Vagina (tissue), 2 donors: ENCODE data around the gene IL4. TPM values are rescaled to one million over a fixed set of nuclear protein-coding genes. Genes with fewer than 3 reads are reported as not detected.

Source experiments
- DNase-seq, 2 donors: peaks; one replicate each; pipeline ENCODE4 v3.0.0-alpha.2; 2017; ENCODE audit errors: extremely low spot score in 2 of 2
- H3K27ac ChIP-seq: fragments of 200-600 bp; sonication (generic); one replicate; pipeline ENCODE4 v1.5.1; 2019
- H3K27me3 ChIP-seq: fragments of 200-600 bp; sonication (generic); one replicate; pipeline ENCODE4 v1.5.1; 2019
- H3K36me3 ChIP-seq, 2 donors: fragments of 200-600 bp; sonication (generic); one replicate each; pipeline ENCODE4 v1.5.1; 2017 to 2019
- H3K4me1 ChIP-seq: fragments of 200-600 bp; sonication (generic); one replicate; pipeline ENCODE4 v1.5.1; 2019
- H3K4me3 ChIP-seq, 2 donors: fragments of 200-600 bp; sonication (generic); 1 replicate in 1 of 2; 2 replicates in 1 of 2; pipeline ENCODE4 v1.5.1; 2016 to 2019
- H3K9me3 ChIP-seq: fragments of 200-600 bp; sonication (generic); one replicate; pipeline ENCODE4 v1.5.1; 2019
- CTCF ChIP-seq, 3 experiments: fragments of 450-650 bp in 2 of 3; fragments of 200-600 bp in 1 of 3; sonication (generic) in 1 of 3; IDR thresholded peaks; one replicate each; pipeline ENCODE4 v1.5.1; 2017 to 2019; ENCODE audit warnings: antibody characterized with exemption in 3 of 3, mild to moderate bottlenecking in 2 of 3, moderate library complexity in 2 of 3
- POLR2A ChIP-seq, 2 donors: fragments of 450-650 bp; IDR thresholded peaks; one replicate each; pipeline ENCODE4 v1.6.1; 2017; ENCODE audit warnings: antibody characterized with exemption in 2 of 2, mild to moderate bottlenecking in 2 of 2, moderate library complexity in 2 of 2
- POLR2AphosphoS5 ChIP-seq, 2 donors: sonication (generic); formaldehyde crosslinking; IDR thresholded peaks; one replicate each; pipeline ENCODE4 v1.9.0; 2017; ENCODE audit warnings: antibody characterized with exemption in 2 of 2, mild to moderate bottlenecking in 2 of 2, low read depth in 1 of 2; ENCODE audit not compliant: insufficient read depth in 1 of 2
- intact Hi-C: fragments of 100-400 bp; cut with DNase I; formaldehyde crosslinking; loops from one replicate; pipeline ENCODE4 v1.15.1; 2023
- total RNA-seq: library from RNA; depleted of rRNA; stranded (reverse); fragments of >200 nt; gene quantifications from one replicate; pipeline ENCODE4 v1.2.3, GENCODE V29; 2016

The IL4 gene
- total RNA-seq, 1 donor from 2014 or later: not detected

GRCh38 chr5:132635873-132636272 is 37.9 kb upstream of the IL4 start:
- intact Hi-C loops: no loop called here
- TF ChIP-seq POLR2AphosphoS5 (IDR thresholded peaks at IDR 0.05; ENCODE audit: insufficient read depth in 1 of 2, low read depth in 1 of 2) (no peak), CTCF (IDR thresholded peaks at IDR 0.05) (no peak), POLR2A (IDR thresholded peaks at IDR 0.05) (no peak)
- no peaks in the 10 kb centered on the region for H3K9me3 ChIP-seq
- no peaks in the 10 kb centered on the region for H3K4me1 ChIP-seq
- DNase-seq: no peak
- H3K27ac ChIP-seq: no peak overlapping the region
- H3K36me3 ChIP-seq: peaks cover 0 to 41% of the 10 kb centered on the region in 2 donors
- H3K4me3 ChIP-seq: no peak overlapping the region
- H3K27me3 ChIP-seq: no peaks in the 10 kb centered on the region

GRCh38 chr5:132637241-132637640 is 36.5 kb upstream of the IL4 start:
- Histone ChIP-seq H3K9me3 (no peaks in the 10 kb centered on the region), H3K27me3 (no peaks in the 10 kb centered on the region), H3K4me1 (no peaks in the 10 kb centered on the region), H3K36me3 (peaks cover 0 to 55% of the 10 kb centered on the region in 2 donors), H3K4me3 (no peak overlapping the region), H3K27ac (no peak overlapping the region)
- DNase-seq: no peak
- TF ChIP-seq POLR2A (IDR thresholded peaks at IDR 0.05) (no peak), CTCF (IDR thresholded peaks at IDR 0.05) (no peak), POLR2AphosphoS5 (IDR thresholded peaks at IDR 0.05; ENCODE audit: insufficient read depth in 1 of 2, low read depth in 1 of 2) (no peak)
- intact Hi-C loops: no loop called here

DNA sequence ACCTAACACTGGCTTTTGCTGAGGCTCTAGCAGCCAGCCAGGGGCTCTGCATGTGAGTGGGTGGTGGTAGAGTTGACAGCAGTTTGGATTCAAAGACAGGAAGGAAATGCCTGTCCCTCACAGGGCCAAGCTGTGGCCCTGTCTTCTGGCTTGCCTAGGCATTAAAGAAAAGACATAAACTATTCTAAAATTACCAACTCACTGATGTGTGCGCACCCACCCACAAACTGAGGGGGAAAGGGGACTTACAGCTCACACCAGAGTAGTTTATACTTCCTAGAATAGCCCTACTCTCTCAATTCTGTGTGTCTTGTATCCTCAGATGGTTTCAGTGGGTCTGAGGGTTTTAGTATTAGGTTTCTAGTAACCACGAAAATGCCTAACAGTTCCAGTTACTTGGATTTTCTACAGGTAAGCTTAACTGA is 34.1 kb upstream of the IL4 start:
- H3K4me3 ChIP-seq: no peak overlapping the region
- no peaks in the 10 kb centered on the region for H3K4me1 ChIP-seq
- H3K36me3 ChIP-seq: peaks cover 0 to 63% of the 10 kb centered on the region in 2 donors
- no peaks in the 10 kb centered on the region for H3K27me3 ChIP-seq
- no peak overlapping the region for H3K27ac ChIP-seq
- H3K9me3 ChIP-seq: no peaks in the 10 kb centered on the region
- intact Hi-C loops: no loop called here
- no peak for DNase-seq
- TF ChIP-seq POLR2AphosphoS5 (IDR thresholded peaks at IDR 0.05; ENCODE audit: insufficient read depth in 1 of 2, low read depth in 1 of 2): no peak

GRCh38 chr5:132640613-132641012 is 33.2 kb upstream of the IL4 start:
- Histone ChIP-seq H3K27ac (no peak overlapping the region), H3K36me3 (peaks cover 0 to 63% of the 10 kb centered on the region in 2 donors), H3K9me3 (no peaks in the 10 kb centered on the region), H3K27me3 (no peaks in the 10 kb centered on the region), H3K4me1 (no peaks in the 10 kb centered on the region), H3K4me3 (no peak overlapping the region)
- TF ChIP-seq POLR2A (IDR thresholded peaks at IDR 0.05) (no peak), POLR2AphosphoS5 (IDR thresholded peaks at IDR 0.05; ENCODE audit: insufficient read depth in 1 of 2, low read depth in 1 of 2) (no peak), CTCF (IDR thresholded peaks at IDR 0.05) (no peak)
- no peak for DNase-seq
- intact Hi-C loops: no loop called here

DNA sequence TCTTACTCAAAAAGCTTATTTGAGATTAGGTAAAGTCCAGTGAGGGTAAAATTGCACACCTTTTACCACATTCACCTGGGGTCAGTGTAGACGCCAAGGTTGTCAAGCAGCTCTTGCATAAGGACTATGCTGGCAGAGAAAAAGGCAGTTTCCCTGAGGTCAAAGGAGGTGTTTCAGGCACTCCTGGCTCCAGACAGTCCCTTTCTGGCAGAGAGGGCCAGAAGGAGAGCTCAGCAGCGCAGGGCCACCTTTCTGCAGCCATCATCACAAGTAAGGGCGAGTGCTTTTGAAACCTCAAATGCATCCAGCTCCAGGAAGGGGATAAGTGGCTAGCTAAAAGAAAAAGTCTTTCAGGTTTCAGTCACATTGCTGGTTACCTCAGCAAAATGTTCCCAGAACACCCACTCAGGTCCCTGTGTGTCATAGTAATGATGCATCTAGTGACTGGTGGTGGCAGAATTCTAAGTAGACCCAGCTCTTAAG is 32.5 kb upstream of the IL4 start:
- H3K27ac ChIP-seq: no peak overlapping the region
- H3K27me3 ChIP-seq: no peaks in the 10 kb centered on the region
- peaks cover 0 to 58% of the 10 kb centered on the region in 2 donors for H3K36me3 ChIP-seq
- TF ChIP-seq POLR2A (IDR thresholded peaks at IDR 0.05): no peak
- intact Hi-C loops: no loop called here
- H3K4me1 ChIP-seq: no peaks in the 10 kb centered on the region
- no peak for DNase-seq
- no peak overlapping the region for H3K4me3 ChIP-seq
- H3K9me3 ChIP-seq: no peaks in the 10 kb centered on the region

DNA sequence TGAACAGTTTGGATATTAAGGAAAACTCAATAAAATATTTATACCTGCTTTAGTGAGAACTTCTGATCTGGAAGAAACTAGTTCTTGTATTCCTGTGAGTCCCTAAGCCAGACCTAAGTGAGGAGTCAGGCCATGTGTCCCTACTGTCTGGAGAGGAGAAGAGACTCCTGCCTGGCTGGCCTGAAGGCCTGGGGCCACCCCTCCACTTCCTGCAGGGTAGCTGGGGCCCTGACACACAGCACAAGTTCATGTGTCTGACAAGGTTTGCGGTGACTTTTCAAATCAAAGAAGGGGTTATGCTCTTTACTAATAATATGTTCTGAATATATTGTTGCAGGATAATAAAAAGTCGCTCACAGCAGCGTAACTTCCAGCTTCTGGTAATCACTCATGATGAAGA is 31.9 kb upstream of the IL4 start:
- Histone ChIP-seq H3K36me3 (peaks cover 0 to 57% of the 10 kb centered on the region in 2 donors), H3K27ac (no peak overlapping the region), H3K27me3 (no peaks in the 10 kb centered on the region), H3K4me3 (no peak overlapping the region), H3K4me1 (no peaks in the 10 kb centered on the region), H3K9me3 (no peaks in the 10 kb centered on the region)
- no peak for DNase-seq
- intact Hi-C loops: no loop called here
- TF ChIP-seq POLR2AphosphoS5 (IDR thresholded peaks at IDR 0.05; ENCODE audit: insufficient read depth in 1 of 2, low read depth in 1 of 2): no peak
- TF ChIP-seq POLR2A (IDR thresholded peaks at IDR 0.05): no peak
- TF ChIP-seq CTCF (IDR thresholded peaks at IDR 0.05): no peak
